ENCODE results near the gene GIN1.
"Not testable (repeated sequence)": the region's sequence is repeated elsewhere in the genome, so short reads cannot be mapped to it uniquely, and the experiment has no call there.

The GIN1 gene

GRCh38 chr5:103119765-103120606 lies at the start of gene GIN1, which contains the start of gene PPIP5K2:
Gene GIN1, minus strand, starts transcription at chr5:103120138. Its CDS starts 11,431 bp downstream, at chr5:103108707.
Gene PPIP5K2, plus strand, starts transcription at chr5:103120301. Its CDS starts 9,289 bp downstream, at chr5:103129590.
- in situ Hi-C loops (cut with HindIII; ENCODE audit: low sequenced_read_pairs), result no loop called here

GRCh38 chr5:103166706-103167105 lies 46.8 kb upstream of the GIN1 start:
- DNase-seq (ENCODE audit: low read depth, low spot score), result no peak
- in situ Hi-C loops (cut with HindIII; ENCODE audit: low sequenced_read_pairs), result no loop called here
- H3K4me3 ChIP-seq (ENCODE audit: low read depth, low read length), result no peak overlapping the region
- TF ChIP-seq CTCF (IDR thresholded peaks at IDR 0.05; ENCODE audit: low read depth, low read length), result no peak

More at GRCh38 chr5:103119765-103120606, at the start of gene GIN1, which contains the start of gene PPIP5K2:
- H3K4me3 ChIP-seq (ENCODE audit: low read depth, low read length), result peak within 1 kb of the TSS; percentile 79
- DNase-seq (ENCODE audit: low read depth, low spot score), result peak; percentile 99
- TF ChIP-seq CTCF (IDR thresholded peaks at IDR 0.05; ENCODE audit: low read depth, low read length), result no peak

- H3K4me3 ChIP-seq (ENCODE audit: low read depth, low read length), result no peak overlapping the region
- no peak for DNase-seq (ENCODE audit: low read depth, low spot score)
- TF ChIP-seq CTCF (IDR thresholded peaks at IDR 0.05; ENCODE audit: low read depth, low read length), result no peak
- in situ Hi-C loops (cut with HindIII; ENCODE audit: low sequenced_read_pairs), result no loop called here
Observed at GRCh38 chr5:103151156-103151555, 31.2 kb upstream of the GIN1 start.

GRCh38 chr5:103148213-103148612 lies 28.3 kb upstream of the GIN1 start:
- DNase-seq (ENCODE audit: low read depth, low spot score), result no peak
- in situ Hi-C loops (cut with HindIII; ENCODE audit: low sequenced_read_pairs), result no loop called here
- TF ChIP-seq CTCF (IDR thresholded peaks at IDR 0.05; ENCODE audit: low read depth, low read length), result no peak
- H3K4me3 ChIP-seq (ENCODE audit: low read depth, low read length), result no peak overlapping the region

GRCh38 chr5:103145196-103145595 lies 25.3 kb upstream of the GIN1 start:
- no peak overlapping the region for H3K4me3 ChIP-seq (ENCODE audit: low read depth, low read length)
- no peak for DNase-seq (ENCODE audit: low read depth, low spot score)
- TF ChIP-seq CTCF (IDR thresholded peaks at IDR 0.05; ENCODE audit: low read depth, low read length), result no peak
- in situ Hi-C loops (cut with HindIII; ENCODE audit: low sequenced_read_pairs), result no loop called here

- H3K4me3 ChIP-seq (ENCODE audit: low read depth, low read length); in situ Hi-C loops (cut with HindIII; ENCODE audit: low sequenced_read_pairs); DNase-seq (ENCODE audit: low read depth, low spot score): not testable (repeated sequence)
Observed at GRCh38 chr5:103142132-103142531, 22.2 kb upstream of the GIN1 start.

- no peak overlapping the region for H3K4me3 ChIP-seq (ENCODE audit: low read depth, low read length)
- in situ Hi-C loops (cut with HindIII; ENCODE audit: low sequenced_read_pairs), result no loop called here
- DNase-seq (ENCODE audit: low read depth, low spot score), result peak; percentile 76
- TF ChIP-seq CTCF (IDR thresholded peaks at IDR 0.05; ENCODE audit: low read depth, low read length), result peak; percentile 92
Observed at GRCh38 chr5:103139264-103139865, 19.4 kb upstream of the GIN1 start.

All from astrocyte of the spinal cord (primary cell).